Measurements from ENCODE around the gene REEP3.
"Not testable (repeated sequence)": the region's sequence is repeated elsewhere in the genome, so short reads cannot be mapped to it uniquely, and the experiment has no call there.

REEP3 gene, protein sequence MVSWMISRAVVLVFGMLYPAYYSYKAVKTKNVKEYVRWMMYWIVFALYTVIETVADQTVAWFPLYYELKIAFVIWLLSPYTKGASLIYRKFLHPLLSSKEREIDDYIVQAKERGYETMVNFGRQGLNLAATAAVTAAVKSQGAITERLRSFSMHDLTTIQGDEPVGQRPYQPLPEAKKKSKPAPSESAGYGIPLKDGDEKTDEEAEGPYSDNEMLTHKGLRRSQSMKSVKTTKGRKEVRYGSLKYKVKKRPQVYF

DNA sequence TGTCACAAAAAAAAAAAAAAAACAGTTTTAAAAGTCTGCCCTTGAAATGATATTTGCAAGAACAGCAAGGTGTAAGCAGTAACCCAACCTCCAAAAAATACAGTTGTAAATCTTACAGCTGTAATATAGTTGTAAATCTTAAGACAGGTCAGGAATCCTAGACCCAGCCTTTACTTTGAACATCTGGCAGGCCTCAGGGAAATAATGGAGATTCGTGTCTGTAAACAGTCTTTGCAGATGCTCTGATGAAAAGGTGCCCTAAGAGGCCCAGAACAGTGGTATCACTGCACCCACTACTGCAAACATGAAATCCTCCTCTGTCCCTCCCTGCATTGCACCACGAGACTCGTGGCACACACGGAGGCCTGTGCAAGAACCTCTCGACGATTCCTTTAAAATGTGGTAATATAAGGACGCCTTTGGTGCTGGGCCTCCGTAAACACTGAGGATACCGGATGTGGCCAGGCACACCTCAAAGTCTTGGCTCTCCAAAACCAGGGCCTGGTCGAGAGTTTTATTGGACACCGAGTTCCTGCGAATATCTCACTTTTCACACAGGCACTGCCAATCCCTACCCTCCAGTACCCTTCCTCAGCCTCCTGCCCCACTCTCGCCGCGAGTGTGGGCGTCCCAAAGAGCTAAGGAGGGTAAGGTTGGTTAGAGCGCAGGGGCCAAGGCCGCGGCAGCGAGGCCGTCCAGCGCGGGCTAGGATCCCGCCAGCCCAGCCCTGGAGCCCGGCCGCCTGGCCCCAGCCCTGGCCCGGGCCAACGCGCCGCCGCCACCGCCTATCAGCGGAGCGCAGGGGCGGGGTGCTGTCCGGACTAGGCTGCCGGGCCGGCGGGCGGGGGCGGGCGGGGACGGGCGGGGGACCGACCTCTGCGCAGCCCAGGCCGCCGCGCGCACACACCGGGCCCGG, at the start of gene REEP3:
REEP3 (plus strand) TSS at position 902 of the 916 bp plus-strand sequence. CDS start 145 bp downstream, outside the sequence.
- peak; percentile 64 for DNase-seq

DNA sequence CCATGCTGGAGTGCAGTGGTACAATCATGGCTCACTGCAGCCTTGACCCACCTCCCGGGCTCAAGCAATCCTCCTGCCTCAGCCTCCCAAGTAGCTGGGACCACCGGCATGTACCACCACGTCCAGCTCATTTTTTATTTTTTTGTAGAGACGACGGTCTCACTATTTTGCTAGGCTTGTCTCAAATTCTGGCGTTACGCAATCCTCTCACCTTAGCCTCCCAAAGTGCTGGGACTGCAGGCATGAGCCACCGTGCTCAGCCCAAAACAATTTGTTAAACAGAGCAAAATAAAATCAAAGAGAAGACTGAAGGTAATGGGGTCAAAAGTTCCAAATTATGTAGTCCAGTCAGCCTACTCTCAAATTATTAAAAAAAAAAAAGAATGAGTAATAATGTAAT, 46.7 kb upstream of the REEP3 start:
- DNase-seq, result no peak

DNA sequence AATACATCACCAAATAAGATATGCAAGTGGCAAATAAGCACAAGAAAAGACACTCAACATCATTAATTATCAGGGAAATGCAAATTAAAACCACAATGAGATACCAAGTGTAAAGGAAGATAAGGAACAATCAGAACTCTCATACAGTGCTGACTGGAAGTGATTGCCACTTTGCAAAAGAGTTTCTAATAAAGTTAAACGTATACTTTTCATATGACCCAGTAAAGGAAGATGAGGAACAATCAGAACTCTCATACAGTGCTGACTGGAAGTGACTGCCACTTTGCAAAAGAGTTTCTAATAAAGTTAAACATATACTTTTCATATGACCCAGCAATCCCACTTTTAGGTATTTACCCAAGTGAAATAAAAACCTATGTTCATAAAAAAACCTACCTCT, 43.3 kb upstream of the REEP3 start:
- no peak for DNase-seq

DNA sequence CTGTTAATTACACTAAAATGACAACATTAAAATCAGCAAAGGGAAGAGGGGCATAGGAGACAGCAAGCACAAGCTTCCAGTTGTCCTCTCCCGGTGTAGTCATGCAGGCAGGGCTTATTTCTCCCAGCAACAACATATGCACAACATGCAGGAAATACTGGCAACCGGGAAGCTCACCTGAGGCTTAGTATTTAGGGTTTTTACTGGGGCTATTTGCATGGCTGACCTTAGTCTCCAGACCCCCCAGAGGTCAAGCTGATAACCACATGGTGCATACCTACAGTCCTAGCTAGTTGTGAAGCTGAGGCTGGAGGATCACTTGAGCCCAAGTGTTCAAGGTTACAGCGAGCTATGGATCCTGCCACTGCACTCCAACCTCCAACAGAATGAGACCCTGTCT, 42.6 kb upstream of the REEP3 start:
- DNase-seq, result no peak

DNA sequence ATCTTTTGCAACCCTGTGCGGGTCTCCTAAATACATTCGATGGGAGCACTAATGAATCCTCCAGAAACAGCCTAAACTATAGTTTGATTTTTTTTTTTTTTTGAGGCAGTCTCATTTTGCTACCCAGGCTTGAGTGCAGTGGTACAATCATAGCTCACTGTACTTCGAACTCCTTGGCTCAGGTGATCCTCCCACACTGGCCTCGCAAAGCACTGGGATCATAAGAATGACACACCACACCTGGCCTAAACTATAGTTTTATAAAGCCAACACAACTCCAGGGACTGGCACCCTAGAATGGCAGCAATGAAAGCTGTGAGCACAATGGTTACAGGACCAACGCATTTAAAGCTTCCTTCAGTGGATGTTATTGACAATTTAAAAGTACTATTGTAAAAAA, 41.0 kb upstream of the REEP3 start:
- DNase-seq, result no peak

DNA sequence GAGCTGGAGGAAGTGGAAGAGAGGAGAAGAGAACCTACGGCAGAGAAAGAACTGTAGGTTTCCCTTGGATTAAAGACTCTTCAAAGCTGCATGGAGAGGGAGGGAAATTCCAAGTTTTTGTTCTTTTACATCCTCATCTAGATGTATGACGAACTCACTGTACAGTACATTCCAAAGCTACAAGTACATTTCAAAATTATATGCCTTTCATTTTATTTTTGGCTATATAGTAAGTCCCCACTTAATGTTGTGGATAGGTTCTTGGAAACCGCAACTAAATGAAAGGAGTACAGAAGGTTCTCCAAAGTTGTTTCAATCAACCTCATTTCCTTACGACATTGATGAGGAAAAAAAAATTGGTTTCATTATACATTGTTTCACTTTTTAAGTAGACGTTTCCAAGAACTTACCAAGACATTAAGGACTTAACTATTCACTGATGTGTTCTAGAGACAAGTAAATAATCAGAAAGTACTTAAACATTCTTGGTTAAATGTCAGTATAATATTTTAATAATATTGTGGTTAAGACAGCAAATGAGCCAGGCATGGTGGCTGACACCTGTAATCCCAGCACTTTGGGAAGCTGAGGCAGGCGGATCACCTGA, 39.3 kb upstream of the REEP3 start:
- no peak for DNase-seq

DNA sequence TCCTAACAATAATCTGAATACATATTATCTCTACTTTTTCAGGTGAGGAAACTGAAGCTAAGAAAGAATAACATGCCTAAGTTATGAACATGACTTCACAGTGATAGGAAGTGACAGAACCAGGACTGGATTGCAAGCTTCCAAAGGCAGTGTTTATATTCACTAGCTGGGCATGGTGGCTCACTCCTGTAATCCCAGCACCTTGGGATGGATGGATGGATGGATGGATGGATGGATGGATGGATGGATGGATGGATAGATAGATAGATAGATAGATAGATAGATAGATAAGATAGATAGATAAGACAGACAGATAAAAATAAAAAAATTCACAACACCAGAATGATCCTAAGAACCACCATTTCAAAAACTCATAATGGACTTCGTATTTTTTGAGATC, 37.2 kb upstream of the REEP3 start:
- no peak for DNase-seq

DNA sequence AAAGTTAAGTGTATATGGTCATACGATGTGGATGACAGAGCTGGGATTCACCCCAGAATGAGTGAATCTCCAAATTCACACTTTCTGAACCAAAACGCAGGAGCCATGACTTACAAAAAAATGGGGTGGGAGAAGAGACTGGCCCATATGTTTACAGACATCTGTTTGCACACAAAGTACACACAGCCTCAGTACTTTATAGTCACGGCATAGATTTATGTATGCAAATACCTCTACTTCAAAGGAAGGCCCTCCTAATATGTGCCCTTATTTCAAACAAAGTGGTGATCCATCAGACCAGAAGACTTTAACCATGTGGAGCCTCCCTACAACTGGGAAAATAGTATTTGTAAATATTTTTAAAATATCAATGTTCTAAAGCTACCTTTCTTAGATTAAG, 33.2 kb upstream of the REEP3 start:
- DNase-seq, result no peak

DNA sequence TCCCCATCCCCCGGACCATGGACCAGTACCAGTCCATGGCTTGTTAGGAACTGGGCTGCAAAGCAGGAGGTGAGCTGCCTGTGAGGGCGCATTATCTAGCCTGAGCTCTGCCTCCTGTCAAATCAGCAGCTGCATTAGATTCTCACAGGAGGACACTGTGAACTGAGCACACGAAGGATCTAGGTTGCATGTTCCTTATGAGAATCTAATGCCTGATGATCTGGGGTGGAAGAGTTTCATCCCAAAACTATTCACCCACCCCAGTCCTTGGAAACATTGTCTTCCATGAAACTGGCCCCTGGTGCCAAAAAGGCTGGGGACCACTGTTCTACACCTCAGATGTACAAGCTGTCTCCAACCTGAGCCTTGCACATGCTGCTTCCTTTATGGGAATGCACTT, 31.4 kb upstream of the REEP3 start:
- DNase-seq, result no peak

DNA sequence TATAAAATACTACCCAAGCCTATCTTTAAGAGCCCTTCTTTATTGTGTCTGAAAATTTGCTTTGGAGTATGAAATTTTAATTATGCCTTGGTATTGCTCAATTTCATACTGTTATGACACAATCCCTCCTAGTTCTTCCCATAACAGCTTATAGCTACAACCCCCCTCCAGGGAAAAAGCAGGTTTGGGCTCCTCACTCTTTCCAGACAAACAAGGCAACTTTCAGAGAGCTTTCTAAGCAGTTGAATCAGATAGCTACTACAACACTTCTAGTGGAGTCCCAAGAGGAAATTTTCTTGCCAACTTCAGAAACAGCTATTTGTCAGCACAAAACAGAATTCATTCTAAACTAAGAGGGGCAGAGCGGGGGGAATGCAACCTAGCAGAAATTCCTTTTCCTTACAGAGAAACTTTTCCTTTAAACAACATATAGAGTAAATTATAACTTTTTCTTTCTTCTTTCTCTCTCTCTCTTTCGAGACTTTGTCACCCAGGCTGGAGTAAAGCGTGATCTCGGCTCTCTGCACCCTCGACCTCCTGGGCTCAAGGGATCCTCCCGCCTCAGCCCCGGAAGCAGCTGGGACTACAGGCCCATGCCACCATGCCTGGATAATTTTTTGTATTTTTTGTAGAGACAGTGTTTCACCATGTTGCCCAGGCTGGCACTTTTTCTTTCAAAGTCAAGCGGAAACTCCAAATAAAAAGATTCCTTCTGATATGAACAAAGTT, 29.4 kb upstream of the REEP3 start:
- DNase-seq, result no peak

DNA sequence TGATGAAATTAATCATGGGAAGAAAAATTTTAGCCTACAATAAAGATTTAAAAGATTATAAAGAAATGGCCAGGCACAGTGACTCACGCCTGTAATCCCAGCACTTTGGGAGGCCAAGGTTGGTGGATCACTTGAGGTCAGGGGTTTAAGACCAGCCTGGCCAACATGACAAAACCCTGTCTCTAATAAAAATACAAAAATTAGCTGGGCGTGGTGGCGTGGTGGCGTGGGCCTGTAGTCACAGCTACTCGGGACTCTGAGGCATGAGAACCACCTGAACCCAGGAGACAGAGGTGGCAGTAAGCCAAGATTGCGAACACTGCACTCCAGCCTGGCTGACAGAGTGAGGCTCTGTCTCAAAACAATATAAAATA, 28.9 kb upstream of the REEP3 start:
- not testable (repeated sequence) for DNase-seq

DNA sequence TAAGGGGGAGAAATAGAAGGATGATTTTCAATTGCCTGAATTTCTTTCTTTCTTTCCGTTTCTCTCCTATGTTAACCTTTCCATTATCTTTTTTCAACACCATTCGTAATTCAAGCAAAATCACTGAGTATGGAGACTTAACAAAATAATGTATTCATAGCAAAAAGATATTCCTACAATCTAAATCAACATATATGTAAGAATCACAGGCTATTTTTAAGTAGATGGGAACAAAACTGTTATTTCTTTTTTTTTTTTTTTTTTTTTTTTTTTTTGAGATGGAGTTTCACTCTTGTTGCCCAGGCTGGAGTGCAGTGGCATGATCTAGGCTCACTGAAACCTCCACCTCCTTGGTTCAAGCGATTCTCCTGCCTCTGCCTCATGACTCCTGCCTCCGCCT, 28.2 kb upstream of the REEP3 start:
- DNase-seq, result no peak

DNA sequence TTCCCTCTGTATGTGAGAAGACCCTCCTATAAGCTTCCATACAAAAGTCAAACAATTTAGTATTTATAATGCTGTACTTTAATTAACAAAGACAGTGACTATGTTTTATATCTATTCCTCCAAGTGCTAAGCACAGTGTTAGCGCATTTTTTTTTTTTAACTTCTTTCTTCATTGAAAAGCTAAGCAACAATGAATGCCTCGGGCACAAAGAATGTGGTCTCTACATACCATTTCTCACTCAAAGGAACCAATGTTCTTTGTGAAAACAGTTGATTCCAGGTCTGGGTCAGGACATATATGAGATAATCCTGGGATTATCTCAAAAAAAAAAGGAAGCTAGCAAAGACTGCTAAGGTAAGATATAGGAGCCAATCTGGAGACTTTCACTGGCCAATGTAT, 26.2 kb upstream of the REEP3 start:
- no peak for DNase-seq

DNA sequence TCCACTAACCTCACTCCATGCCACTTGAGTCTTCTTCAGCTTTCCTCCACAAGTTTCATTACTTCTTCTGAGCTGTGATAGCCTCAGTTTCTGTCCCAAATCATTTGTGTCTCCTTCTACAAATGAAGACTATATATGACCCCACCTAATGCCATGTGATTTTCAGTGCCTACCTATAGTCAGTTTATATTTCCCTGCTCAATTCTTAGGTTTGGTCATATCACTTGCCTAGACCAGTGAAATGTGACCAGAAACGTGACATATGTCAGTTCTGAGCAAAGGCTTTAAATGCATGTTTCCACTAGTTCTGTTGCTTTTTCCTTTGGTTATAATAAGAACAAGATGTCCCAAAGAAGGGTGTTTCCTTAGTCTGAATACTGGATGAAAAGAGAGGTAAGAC, 24.6 kb upstream of the REEP3 start:
- no peak for DNase-seq

DNA sequence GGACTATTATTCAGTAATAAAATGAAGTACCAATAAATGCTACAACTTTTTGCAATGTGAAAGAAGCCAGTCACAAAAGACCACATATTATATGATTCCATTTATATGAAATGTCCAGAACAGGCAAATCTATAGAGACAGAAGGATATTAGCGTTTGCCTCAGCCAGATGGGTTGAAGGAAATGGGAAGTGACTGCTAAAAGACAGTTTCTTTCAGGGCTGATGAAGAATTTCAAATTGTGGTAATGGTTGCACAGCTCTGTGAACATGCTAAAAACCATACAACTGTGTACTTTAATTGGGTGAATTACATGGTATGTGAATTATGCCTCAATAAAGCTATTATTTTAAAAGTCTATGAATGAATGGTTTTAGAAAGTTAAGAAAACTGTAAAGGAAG, 23.9 kb upstream of the REEP3 start:
- DNase-seq, result no peak

DNA sequence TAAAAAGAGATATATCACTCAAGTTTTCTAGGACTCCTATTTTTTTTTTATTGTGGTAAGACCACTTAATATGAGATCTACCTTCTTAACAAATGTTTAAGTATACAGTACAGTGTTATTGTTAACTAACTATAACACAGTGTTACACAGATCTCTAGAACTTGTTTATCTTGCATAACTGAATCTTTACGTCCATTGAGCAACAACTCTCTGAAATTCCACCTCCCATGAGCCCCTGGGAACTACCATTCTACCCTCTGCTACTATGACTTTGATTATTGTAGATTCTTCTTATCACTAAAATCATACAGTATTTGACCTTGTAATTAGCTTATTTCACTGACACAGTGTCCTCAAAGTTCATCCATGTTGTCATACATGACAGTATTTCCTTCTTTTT, 22.5 kb upstream of the REEP3 start:
- no peak for DNase-seq

DNA sequence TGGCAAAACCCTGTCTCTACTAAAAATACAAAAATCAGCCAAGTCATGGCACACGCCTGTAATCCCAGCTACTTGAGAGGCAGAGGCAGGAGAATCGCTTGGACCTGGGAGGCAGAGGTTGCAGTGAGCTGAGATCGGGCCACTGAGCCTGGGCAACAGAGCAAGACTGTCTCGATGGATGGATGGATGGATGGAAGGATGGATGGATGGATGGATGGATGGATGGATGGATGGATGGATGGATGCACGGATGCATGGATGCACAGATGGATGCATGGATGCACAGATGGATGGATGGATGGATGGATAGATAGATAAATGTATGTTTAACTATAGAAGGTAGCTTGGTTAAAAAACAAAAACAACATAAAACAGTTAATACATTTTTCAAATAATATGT, 20.6 kb upstream of the REEP3 start:
- not testable (repeated sequence) for DNase-seq

DNA sequence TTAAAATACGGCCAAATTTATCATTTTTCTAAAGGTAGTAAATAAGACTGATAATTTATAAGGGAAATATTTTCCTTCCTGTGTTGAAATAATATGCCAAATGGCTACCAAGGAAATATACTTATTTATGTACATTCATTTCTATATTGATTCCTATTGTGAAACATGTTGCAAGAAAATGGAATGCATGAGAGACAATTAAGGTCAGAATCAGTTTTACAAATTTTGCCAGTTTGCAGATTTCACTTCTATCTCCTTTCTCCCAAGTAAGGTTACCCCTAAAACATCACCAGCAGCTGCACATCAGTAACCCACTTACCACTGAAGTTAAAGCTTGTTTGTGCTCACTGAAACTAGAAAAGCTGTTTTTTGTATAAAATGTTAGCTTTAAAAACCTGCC, 19.2 kb upstream of the REEP3 start:
- no peak for DNase-seq

DNA sequence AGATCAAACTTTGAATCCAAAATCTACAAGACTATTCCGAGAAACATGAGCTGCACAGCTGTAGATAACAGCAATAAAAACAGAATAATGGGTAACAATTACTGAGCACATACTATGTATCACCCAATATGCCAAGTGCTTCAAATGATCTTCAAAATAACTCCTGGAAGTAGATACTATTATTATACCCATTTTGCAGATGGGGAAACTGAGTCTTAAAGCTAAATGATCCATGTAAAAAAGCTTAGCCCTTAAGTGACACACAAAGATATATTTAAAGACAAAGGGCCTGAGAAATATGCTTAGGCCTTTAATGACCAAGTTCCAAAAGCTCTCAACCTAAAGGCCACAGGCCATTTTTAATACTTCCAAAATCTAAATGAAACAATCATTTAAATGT, 18.4 kb upstream of the REEP3 start:
- no peak for DNase-seq

DNA sequence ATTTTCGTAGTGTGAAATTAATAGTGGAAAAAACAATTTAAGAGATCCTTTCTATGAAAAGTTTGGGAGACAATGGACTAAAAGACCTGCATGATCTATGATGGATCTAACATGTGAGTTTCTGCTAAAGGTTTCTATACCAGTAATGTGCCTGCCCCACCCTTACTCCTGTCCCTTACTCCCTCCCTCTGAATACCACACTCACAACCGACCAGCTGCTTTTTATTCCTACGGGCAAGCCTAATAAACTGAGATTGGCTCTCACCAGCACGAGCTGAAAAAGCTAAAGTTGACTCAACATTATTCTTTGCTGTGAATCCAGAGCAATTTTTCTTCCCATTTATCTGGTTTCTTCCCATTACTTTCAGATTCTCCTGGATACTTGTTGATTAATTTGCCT, 17.8 kb upstream of the REEP3 start:
- DNase-seq, result no peak

DNA sequence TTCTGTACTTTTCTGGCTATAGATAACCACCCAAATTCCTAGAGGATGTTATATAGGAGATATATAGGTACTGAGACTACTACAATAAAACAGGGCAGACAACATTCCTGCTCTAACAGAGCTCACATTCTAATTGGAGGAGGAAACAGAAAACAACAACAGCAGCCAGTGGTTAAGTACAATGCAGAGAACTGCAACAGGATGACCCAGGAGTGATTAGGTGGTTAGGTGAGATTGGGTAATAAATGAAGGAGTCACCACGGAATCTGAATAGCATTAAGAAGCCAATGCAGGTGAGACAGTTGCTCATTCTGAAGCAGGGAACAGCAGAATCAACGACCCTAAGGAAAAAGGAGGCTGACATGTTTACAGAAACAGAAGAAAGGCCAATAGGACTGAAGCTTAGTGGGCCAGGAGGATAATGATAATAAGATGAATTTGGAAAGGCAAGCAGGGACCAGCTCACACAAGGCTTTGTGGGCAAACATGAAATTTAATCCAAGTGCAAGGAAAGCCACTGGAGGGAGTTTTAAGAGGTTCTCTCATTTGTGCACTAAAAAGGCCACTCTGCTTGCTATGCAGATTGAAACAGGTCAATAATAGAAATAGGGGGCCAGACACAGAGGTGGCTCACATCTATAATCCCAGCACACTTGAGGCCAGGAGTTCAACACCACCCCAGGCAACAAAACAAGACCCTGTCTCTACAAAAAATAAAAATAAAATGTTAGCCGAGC, 16.9 kb upstream of the REEP3 start:
- no peak for DNase-seq

DNA sequence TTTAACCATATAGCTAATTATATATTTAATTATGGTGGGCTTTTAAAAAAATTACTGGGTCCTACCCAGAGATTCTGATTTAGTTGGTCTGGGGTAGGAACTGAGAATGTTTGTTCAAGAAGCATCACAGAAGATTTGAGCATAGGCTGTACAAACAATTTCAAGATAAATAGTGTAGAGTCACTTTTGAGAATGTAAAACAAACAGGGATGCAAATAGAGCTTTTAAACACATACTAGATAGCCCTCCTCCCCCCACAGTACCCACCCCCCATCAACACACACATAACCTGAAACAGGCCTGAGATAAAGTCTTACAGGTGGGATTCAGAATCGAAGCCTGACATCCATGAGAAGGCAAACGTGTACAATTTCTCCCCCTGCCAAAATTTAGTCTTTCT, 15.6 kb upstream of the REEP3 start:
- no peak for DNase-seq

DNA sequence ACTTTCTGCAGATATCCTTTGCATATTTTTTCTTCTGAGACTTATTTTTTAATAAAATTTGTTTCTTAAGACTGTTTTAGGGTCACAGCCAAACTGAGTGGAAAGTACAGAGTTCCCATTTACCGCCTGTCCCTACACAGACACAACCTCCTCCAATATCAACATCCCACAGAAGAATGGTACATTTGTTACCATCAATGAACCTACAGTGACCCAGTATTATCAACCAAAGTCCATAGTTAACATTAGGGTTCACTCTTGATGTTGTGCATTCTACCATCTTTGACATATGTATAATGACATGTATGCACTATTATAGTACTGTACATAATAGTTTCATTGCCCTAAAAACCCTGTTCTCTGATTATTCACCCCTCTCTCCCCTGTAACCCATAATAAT, 14.6 kb upstream of the REEP3 start:
- no peak for DNase-seq
